ENCODE measurements around the gene TXNDC12.

- no peak for TF ChIP-seq CTCF (IDR thresholded peaks at IDR 0.05)
- no peak for TF ChIP-seq POLR2A (IDR thresholded peaks at IDR 0.05)
These were observed 73.4 kb downstream of the TXNDC12 start for GRCh38 chr1:51981555-51981954.
